Right forelimb (tissue), 1 donor: ENCODE results near the gene HCN2.
"Not testable (repeated sequence)": the region's sequence is repeated elsewhere in the genome, so short reads cannot be mapped to it uniquely, and the experiment has no call there.

Experiments
- DNase-seq: peaks from one replicate; pipeline ENCODE4 v3.0.0-alpha.2; 2018

The HCN2 gene

GRCh38 chr19:588093-588740 is 1.5 kb upstream of the HCN2 start:
- peak; percentile 75 for DNase-seq

DNA sequence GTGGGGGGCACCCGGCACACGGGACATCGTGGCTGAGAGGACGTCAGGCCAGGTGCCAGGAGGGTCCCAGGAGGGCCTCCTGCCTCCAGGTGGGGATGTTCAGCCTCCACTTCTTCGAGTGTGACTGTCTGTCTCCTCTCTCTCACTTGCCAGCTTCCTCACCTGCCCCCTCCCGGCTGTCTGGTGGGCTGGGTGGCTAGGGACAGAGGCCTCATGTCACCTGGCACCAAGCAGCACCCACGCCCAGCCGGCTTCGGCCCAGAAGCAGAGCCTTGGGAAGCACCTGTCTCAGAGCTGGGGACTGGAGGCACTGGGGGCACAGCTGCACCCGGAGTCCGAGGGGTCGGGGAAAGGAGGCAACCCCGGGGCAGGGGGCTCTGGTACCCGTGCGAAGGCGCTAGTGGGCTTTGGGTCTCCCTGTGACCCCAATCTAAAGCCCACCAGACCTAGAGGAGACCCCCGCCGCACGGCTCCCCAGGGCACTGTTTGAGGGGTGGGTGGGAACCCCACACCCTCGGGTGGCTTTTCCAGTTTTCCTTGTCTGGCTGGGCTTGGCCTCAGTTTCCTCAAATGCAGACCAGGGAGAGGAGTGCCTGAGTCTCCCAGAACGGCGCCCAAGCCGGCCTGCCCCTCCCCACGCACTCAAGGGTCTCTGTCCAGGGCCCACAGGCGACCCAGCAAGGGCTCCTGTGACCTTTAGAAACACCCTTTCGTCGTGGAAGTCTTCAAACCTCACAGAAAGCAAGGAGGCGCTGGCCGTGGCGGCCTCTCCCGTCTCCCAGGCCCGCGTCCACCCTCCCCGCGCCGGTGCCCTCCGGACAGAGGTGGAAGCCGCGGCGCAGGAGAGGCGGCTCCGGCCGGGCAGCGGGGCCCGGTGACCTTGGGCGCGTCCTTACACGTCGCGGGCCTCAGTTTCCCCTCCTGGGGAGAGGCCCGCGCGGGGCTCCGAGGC is 664 bp upstream of the HCN2 start:
- DNase-seq = no peak

GRCh38 chr19:590396-590745 is 690 bp downstream of the HCN2 start:
- DNase-seq = no peak

DNA sequence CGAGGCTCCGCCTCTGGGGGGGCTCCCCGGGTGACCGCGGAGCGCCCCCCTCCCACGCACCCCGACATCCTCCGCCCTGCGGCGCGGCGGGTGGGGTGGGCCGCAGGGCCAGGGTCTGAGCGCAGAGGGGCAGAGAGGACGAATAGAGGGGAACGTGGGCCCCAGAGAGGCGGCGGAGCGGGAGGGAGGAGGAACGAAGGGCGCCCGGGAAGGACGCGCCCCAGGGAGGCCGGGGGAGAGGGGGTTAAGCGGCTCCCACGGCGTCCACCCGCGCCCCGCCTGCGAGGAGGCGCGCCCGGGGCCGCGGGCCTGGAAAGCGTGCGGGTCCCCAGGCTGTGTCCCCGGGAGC is 1.0 kb downstream of the HCN2 start:
- no peak for DNase-seq

DNA sequence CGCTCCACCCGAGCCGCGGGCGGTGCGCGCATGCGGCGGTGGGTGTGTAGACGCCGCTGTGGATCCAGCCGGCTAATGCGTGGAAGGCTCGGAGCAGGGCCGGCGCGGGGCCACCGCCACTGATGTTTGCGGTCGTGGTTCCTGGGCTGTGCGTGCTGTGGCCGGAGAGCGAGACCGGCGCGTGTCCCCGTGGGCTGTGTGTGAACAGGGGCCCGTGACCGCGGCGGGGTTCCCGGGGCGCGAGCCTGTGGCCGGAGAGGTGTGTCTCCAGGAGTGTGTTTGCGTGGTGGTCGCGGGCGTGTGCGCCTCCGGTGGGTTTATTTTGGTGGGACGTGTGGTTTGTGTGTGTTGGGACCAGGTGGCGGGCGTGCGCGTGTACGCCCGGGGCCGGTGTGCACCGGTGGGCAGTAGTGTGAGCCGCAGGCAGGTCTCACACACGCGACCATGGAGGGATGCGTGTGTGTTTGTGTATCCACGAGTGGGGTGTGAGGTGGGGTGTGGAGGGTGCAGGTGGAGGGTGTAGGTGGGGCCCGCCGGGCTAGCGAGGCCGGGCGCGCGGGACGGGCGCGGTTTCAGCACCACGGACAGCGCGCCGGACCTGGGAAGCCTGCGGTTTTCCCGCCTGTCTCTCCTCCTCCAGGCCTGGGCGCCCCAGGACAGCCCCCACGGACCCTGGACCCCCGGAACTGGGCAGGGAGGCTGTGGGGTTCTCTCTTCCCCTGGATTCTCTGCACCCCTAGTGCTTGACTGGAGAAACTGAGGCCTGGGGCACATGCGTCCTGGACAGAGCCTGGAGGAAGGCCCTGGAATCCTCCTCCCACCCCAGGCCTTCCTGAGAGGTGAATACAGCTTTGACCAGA is 1.6 kb downstream of the HCN2 start:
- no peak for DNase-seq

DNA sequence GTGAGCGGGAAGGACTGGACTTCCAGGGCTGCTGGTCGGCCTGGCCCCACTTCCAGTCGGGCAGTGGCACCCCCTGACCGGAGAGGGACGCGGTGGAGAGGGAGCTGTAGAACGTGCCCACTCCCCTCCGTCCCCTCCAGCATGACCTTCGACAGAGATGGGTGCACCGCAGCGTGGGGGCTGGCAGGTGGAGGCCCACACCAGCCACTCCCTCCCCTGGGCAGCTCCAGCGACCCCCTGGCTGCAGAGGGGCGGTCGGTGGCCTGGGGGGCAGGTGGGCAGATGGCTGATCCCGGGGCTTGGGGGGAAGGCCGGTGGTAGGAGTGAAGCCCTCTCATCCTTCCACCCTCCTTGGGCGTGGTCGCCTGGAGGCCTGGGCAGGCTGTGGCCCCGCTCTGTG is 2.4 kb downstream of the HCN2 start:
- no peak for DNase-seq

DNA sequence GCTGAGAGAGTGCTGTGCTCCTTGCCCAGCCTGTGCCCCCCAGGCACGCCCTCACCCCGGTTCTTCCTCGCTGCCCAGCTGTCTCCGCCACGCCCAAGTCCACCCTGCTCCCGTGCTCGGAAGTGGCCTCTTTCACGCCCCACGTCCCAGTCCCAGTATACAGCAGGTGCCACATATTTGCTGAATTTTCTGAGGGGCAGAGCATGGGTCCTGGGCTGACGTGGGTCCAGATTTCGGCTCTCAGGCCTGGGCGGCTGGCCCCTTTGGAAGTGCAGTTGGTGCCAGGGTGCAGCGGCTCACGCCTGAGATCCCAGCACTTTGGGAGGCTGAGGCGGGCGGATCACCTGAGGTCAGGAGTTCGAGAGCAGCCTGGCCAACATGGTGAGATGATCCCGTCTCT is 3.4 kb downstream of the HCN2 start:
- DNase-seq = no peak

GRCh38 chr19:593505-593904 is 3.8 kb downstream of the HCN2 start:
- no peak for DNase-seq

GRCh38 chr19:594265-594870 is 4.7 kb downstream of the HCN2 start:
- DNase-seq = no peak

DNA sequence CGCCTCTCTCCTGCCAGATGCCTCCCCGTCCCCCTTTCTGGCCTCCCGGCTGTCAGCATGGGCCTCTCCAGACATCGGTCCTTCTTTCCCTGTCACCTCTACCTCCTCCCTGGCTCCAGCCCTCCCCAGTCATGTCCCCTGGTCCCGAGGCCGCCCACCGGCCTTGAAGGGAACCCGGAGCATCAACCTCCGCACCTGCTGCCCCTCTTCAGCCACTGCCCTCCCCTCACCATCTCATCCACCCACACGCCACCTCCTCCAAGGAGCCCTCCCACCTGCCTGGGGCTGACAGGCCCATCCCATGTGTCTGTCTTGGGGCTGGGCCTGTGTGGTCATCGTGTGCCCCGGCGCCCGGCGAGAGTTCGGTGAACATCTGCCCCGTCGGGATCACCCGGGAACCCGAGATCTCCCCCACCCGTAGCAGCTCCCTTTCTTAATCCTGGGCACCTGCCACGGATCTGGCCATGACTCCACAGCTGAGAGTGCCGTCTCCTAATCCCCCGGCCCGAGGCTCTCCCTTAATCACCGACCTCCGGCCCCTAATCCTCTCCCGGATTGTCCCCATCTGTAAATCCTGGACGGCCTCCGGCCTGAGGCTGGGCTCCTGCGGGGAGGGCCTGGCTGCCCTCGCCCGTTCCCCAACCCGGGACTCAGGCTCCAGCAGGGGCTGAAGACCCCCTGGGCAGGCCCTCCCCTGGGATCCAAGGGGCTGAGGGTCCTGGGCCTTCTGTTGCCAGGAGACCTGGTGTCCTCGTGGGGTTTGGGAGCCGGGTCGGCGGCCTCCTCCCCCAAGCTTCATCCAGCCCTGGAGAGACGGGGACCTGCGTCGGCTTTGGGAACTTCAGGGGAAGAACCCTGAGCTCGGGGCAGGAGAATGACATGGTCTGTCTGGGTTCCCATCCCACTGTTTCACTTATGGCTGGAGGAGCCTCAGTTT is 5.9 kb downstream of the HCN2 start:
- no peak for DNase-seq

DNA sequence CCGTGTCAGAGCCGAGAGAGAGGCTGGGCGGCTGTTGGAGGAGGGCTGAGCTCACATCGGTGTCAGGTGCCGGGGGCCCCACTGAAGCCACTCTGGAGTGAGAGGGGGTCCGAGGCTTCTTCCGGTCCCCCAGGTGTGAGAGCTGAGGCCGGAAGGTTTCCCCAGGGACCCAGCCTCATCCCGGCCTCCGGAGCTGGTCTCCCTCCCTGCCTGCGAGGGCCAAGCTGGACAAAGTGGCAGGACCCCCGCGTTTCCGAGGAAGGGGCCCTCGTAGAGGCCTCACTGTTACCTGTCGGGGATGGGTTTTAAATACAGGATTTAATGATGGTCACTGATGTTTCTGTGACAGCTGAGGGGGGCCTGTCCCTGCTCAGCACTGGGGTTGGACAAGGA is 6.6 kb downstream of the HCN2 start:
- DNase-seq = no peak

DNA sequence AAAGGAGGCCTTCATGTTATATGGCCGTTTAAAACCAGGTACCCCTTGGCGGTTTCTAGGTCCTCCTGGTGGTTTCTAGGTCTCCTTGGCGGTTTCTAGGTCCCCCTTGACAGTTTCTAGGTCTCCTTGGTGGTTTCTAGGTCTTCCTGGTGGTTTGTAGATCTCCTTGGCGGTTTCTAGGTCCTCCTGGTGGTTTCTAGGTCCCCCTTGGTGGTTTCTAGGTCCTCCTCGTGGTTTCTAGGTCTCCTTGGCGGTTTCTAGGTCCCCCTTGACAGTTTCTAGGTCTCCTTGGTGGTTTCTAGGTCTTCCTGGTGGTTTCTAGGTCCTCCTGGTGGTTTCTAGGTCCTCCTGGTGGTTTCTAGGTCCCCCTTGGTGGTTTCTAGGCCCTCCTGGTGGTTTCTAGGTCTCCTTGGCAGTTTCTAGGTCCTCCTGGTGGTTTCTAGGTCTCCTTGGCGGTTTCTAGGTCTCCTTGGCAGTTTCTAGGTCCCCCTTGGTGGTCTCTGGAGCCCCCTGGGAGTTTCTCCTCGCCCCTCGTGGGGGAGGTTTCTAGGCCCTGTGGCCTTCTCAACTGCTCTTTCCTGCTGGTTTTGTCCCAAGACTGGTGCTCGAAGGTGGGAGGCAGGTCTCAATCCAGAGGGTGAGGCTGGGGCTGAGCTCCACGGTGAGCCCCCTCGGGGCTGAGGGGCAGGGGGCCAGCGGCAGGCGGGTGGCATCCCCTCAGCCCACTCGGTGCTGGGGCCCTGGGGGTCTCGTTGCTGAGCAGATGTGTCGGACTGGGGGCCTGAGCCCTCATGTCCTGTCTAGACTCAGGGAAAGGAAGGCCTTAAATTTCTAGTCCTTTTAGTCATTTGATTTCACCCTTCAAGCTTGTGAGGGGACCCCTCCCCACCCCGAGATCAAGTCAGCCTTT is 8.0 kb downstream of the HCN2 start:
- no peak for DNase-seq

DNA sequence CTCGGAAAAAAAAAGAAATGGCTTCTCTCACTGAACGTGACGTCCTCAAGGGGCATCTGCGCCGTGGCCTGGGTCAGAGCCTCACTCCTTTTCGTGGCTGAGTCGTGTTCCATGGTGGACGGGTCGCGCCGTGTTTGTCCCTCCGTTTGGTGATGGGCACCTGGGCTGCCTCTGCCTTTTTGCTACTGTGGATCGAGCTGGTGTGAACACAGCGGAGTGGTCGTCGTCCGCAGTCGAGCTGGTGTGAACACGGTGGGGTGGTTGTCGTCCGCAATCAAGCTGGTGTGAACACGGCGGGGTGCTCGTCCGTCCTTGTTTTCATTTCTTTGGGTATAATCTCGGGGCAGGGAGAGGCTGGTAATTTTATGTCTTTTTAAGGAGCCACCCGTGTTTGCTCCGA is 11.6 kb downstream of the HCN2 start:
- no peak for DNase-seq

DNA sequence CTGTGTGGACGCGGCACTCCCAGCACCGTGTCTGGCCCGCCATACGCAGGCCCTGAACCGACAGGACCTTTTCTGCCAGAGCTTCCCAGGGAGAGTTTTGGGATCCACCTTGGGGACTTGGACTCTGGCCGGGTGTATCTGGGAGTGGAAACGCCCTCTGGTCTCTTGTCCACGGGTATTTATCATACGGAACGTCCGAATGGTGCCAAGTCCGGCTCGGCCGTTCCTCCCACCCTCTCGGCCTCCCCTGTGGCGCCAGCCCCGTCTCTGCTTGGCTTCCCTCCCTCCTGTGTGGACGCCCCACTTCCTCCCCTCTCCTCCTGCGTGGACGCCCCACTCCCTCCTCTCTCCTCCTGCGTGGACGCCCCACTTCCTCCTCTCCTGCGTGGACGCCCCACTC is 12.1 kb downstream of the HCN2 start:
- no peak for DNase-seq

- no peak for DNase-seq
Observed at GRCh38 chr19:602391-603301, 13.0 kb downstream of the HCN2 start.

- not testable (repeated sequence) for DNase-seq
Observed at GRCh38 chr19:603302-603639, 13.6 kb downstream of the HCN2 start.

- not testable (repeated sequence) for DNase-seq
Observed at GRCh38 chr19:603779-604178, 14.1 kb downstream of the HCN2 start.

DNA sequence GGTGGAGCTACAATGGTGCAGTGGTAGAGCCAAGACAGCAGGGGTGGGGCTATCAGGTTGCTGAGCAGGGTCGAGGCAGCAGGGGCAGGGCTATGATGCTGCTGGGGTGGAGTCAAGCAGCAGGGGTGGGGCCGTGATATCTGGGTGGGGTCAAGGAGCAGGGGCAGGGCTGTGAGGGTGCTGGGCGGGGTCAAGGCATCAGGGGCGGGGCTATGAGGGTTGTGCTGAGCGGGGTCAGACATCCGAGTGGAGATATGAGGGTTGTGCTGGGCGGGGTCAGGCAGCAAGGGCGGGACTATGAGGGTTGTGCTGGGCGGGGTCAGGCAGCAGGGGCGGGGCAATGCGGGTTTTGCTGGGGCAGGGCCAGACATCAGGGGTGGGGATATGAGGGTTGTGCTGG is 14.7 kb downstream of the HCN2 start:
- DNase-seq = no peak

DNA sequence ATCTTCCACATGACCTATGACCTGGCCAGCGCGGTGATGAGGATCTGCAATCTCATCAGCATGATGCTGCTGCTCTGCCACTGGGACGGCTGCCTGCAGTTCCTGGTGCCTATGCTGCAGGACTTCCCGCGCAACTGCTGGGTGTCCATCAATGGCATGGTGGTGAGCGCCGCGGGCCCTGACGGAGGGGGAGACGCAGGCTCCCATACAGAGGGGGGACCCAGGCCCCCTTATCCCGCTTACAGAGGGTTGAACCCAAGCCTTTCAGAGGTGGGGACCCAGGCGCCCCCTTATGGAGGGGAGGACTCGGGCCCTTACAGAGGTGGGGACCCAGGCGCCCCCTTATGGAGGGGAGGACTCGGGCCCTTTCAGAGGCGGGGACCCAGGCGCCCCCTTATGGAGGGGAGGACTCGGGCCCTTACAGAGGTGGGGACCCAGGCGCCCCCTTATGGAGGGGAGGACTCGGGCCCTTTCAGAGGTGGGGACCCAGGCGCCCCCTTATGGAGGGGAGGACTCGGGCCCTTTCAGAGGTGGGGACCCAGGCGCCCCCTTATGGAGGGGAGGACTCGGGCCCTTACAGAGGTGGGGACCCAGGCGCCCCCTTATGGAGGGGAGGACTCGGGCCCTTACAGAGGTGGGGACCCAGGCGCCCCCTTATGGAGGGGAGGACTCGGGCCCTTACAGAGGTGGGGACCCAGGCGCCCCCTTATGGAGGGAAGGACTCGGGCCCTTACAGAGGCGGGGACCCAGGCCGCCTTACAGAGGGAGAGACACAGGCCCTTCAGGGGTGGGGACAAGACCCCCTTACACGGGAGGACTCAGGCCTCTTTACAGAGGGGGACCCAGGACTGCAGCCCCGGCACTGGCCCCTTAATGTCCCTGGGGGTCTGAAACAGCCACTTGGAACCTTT is 15.6 kb downstream of the HCN2 start:
- not testable (repeated sequence) for DNase-seq
